Naive thymus-derived CD4-positive, alpha-beta T cell (primary cell): ENCODE results near the gene FILIP1L. TPM values are rescaled to one million over a fixed set of nuclear protein-coding genes. Genes with fewer than 3 reads are reported as not detected.
A peak's percentile ranks its signal among the peaks of the same experiment; 100 is the strongest.

Experiments used
- ATAC-seq: fragments of 150-1000 bp; cut with Tn5 transposase; 2 replicates; pipeline ENCODE4 v1.10.0; 2021; ENCODE audit warnings: mild to moderate bottlenecking, moderate library complexity
- CTCF ChIA-PET: fragments of 350-600 bp; sonication (Branson Sonifier 250); formaldehyde crosslinking; loops from one replicate; lab custom pipeline; 2021; ENCODE audit warnings: antibody characterized with exemption; lab: Charles Lee
- POLR2A ChIA-PET: fragments of 350-600 bp; sonication (Branson Sonifier 250); formaldehyde crosslinking; loops from one replicate; lab custom pipeline; 2021; ENCODE audit warnings: antibody characterized with exemption, inconsistent platforms; lab: Charles Lee
- DNase-seq, 9 donors: peaks; one replicate each; pipeline versions ENCODE4 v3.0.0 to v3.0.0-alpha.2; 2020 to 2022; ENCODE audit warnings: mixed read lengths in 1 of 9
- H3K27ac ChIP-seq: one replicate; pipeline ENCODE4 v1.7.0; 2013; ENCODE audit warnings: mild to moderate bottlenecking, low read depth, low read length, moderate library complexity
- H3K27me3 ChIP-seq, 2 donors: one replicate each; pipeline ENCODE4 v1.7.0; 2013; ENCODE audit warnings: low read length in 2 of 2, mild to moderate bottlenecking in 2 of 2, moderate library complexity in 2 of 2; ENCODE audit not compliant: control insufficient read depth in 2 of 2, insufficient read depth in 2 of 2
- H3K36me3 ChIP-seq, 3 experiments: 1 replicate in 2 of 3; 2 replicates in 1 of 3; pipeline ENCODE4 v1.7.0; 2013; ENCODE audit warnings: low read length in 3 of 3, mild to moderate bottlenecking in 3 of 3, moderate library complexity in 1 of 3; ENCODE audit not compliant: insufficient read depth in 3 of 3, control insufficient read depth in 2 of 3
- H3K4me1 ChIP-seq, 2 donors: one replicate each; pipeline ENCODE4 v1.7.0; 2013; ENCODE audit warnings: low read length in 2 of 2, mild to moderate bottlenecking in 2 of 2, moderate library complexity in 1 of 2; ENCODE audit not compliant: control insufficient read depth in 2 of 2, insufficient read depth in 2 of 2
- H3K4me3 ChIP-seq: 2 replicates; pipeline ENCODE4 v1.7.0; 2013; ENCODE audit warnings: mild to moderate bottlenecking, low read length
- H3K9me3 ChIP-seq, 3 experiments: 1 replicate in 2 of 3; 2 replicates in 1 of 3; pipeline ENCODE4 v1.7.0; 2013; ENCODE audit warnings: low read length in 3 of 3; ENCODE audit not compliant: control insufficient read depth in 2 of 3
- H3K27ac Mint-ChIP-seq, 9 donors: one replicate each; pipeline ENCODE4 v1.8.0; 2020 to 2022; ENCODE audit warnings: mixed read lengths in 9 of 9, mild to moderate bottlenecking in 8 of 9, moderate library complexity in 5 of 9, inconsistent platforms in 2 of 9
- H3K27me3 Mint-ChIP-seq, 5 donors: one replicate each; pipeline ENCODE4 v1.8.0; 2021 to 2022; ENCODE audit warnings: mixed read lengths in 5 of 5, mild to moderate bottlenecking in 1 of 5
- H3K36me3 Mint-ChIP-seq, 5 donors: one replicate each; pipeline ENCODE4 v1.8.0; 2020 to 2022; ENCODE audit warnings: mixed read lengths in 5 of 5, mild to moderate bottlenecking in 3 of 5, inconsistent platforms in 1 of 5
- H3K4me1 Mint-ChIP-seq, 7 donors: one replicate each; pipeline ENCODE4 v1.8.0; 2020 to 2022; ENCODE audit warnings: mixed read lengths in 7 of 7, mild to moderate bottlenecking in 3 of 7, inconsistent platforms in 1 of 7
- H3K4me3 Mint-ChIP-seq, 10 donors: one replicate each; pipeline ENCODE4 v1.8.0; 2020 to 2022; ENCODE audit warnings: mild to moderate bottlenecking in 10 of 10, mixed read lengths in 10 of 10, moderate library complexity in 6 of 10, inconsistent platforms in 2 of 10
- H3K9me3 Mint-ChIP-seq, 11 donors: one replicate each; pipeline ENCODE4 v1.8.0; 2020 to 2022; ENCODE audit warnings: mixed read lengths in 11 of 11, mild to moderate bottlenecking in 4 of 11, inconsistent platforms in 1 of 11, moderate library complexity in 1 of 11
- intact Hi-C, 2 donors: fragments of 100-400 bp; cut with micrococcal nuclease; formaldehyde crosslinking; loops; one replicate each; pipeline ENCODE4 v1.15.1; 2023
- polyA plus RNA-seq, 2 donors: library from polyadenylated mRNA; unstranded; fragments of 300-500 nt; fragmentation: Illumina TruSeq; gene quantifications; one replicate each; pipeline ENCODE4 v1.2.3, GENCODE V29; 2021
- total RNA-seq, 6 experiments: library from RNA in 5 of 6; stranded (reverse) in 5 of 6; gene quantifications; 1 replicate in 5 of 6; 2 replicates in 1 of 6; pipeline ENCODE4 v1.2.3 and lab custom pipeline; 2021 to 2026

The FILIP1L gene
- total and polyA plus RNA-seq, 7 experiments from 2014 or later, result 0.13 to 6.7 (median 0.39) TPM; not detected in 2

DNA sequence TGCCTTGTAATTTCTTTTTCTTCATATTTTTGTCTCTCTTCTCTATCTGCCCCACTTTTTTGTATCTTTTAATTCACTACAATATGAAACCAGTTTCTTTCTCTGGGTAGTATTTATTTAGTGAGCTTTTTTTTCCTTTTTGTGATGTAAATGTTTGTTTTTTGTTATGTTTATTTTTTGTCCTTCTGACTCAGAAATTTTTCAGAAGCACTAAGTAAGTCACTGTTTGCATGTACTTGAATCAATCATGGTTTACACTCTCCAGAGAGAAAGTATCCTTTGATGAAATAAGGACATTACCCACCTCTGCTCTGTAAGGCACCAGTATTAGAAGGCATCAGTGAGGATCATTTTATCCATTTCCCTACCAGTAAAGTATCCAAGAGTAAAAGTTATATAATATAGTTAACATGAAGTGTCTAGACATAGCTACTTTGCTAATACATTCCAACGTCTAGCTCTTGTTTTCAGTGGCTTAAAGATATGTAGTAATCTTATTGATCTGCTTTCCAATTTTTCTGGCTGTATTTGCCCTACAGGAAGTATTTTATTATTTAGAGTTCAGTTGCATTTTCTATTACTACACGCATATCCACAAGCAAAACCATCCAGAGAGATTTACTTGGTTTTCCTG is 25.4 kb downstream of the FILIP1L start:
- Mint-ChIP-seq H3K27me3 (peaks cover 0 to 3% (median 0%) of the 10 kb centered on the region in 5 donors), H3K4me1 (peaks cover 0 to 39% (median 0%) of the 10 kb centered on the region in 7 donors), H3K4me3 (peak overlapping the region in 1 of 10 donors; percentile 19), H3K36me3 (peaks cover 0 to 10% (median 3%) of the 10 kb centered on the region in 5 donors), H3K27ac (peak overlapping the region in 1 of 9 donors; percentile 74), H3K9me3 (no peaks in the 10 kb centered on the region)
- no peaks in the 10 kb centered on the region for H3K9me3 ChIP-seq
- POLR2A ChIA-PET, result no interaction called here
- H3K36me3 ChIP-seq, result no peaks in the 10 kb centered on the region
- no peaks in the 10 kb centered on the region for H3K4me1 ChIP-seq
- DNase-seq, result no peak
- no peaks in the 10 kb centered on the region for H3K27me3 ChIP-seq
- H3K4me3 ChIP-seq, result no peak overlapping the region
- intact Hi-C loops, result loop anchor here in 1 of 2 donors (5.0 kb wide), 1 partner anchor 123 kb away; no protein-coding TSS in a partner anchor
- no peak for ATAC-seq
- CTCF ChIA-PET, result interaction anchor here (0.6 kb wide), 1 partner anchor 86 kb away, joined by 4 read pairs; no protein-coding TSS in a partner anchor
- H3K27ac ChIP-seq, result no peak overlapping the region

GRCh38 chr3:100087198-100087597 is 27.1 kb downstream of the FILIP1L start:
- intact Hi-C loops, result loop anchor here in 1 of 2 donors (1.0 to 5.0 kb wide), 2 partner anchors 15 to 125 kb away; no protein-coding TSS in a partner anchor
- no peak overlapping the region for H3K4me3 ChIP-seq
- no peaks in the 10 kb centered on the region for H3K4me1 ChIP-seq
- Mint-ChIP-seq H3K4me3 (no peak overlapping the region), H3K27me3 (peaks cover 0 to 3% (median 0%) of the 10 kb centered on the region in 5 donors), H3K9me3 (no peaks in the 10 kb centered on the region), H3K36me3 (peaks cover 0 to 15% (median 7%) of the 10 kb centered on the region in 5 donors), H3K4me1 (peaks cover 0 to 49% (median 0%) of the 10 kb centered on the region in 7 donors), H3K27ac (peak overlapping the region in 1 of 9 donors; percentile 54)
- H3K27me3 ChIP-seq, result no peaks in the 10 kb centered on the region
- CTCF ChIA-PET, result no interaction called here
- POLR2A ChIA-PET, result no interaction called here
- ATAC-seq (peak; percentile 27), DNase-seq (no peak)
- H3K27ac ChIP-seq, result no peak overlapping the region
- H3K9me3 ChIP-seq, result no peaks in the 10 kb centered on the region
- no peaks in the 10 kb centered on the region for H3K36me3 ChIP-seq

DNA sequence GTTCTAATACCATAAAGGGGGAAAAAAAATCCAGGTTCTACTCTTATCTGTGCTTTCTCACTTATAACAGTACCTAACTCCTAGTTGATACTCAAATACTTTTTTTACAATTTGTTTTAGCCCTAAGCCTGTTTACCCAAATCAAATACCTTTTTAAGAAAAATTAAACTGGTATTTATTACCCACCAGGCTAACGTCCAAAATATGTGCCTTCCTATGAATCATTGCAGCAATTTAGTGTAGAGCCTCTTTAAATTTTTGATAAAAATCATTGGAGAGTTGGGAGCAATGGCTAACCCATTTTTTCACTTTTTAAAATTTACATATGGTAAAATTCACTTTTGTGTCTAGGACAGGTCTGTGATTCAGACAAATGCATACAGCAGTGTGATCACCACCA is 27.9 kb downstream of the FILIP1L start:
- no peak overlapping the region for H3K27ac ChIP-seq
- ChIA-PET POLR2A (no interaction called here), CTCF (no interaction called here)
- H3K27me3 ChIP-seq, result no peaks in the 10 kb centered on the region
- H3K9me3 Mint-ChIP-seq, result no peaks in the 10 kb centered on the region
- H3K4me3 ChIP-seq, result no peak overlapping the region
- no peaks in the 10 kb centered on the region for H3K4me1 ChIP-seq
- H3K4me3 Mint-ChIP-seq, result no peak overlapping the region
- ATAC-seq, result no peak
- no peaks in the 10 kb centered on the region for H3K36me3 ChIP-seq
- H3K27me3 Mint-ChIP-seq, result peaks cover 0 to 3% (median 0%) of the 10 kb centered on the region in 5 donors
- intact Hi-C loops, result loop anchor here in 1 of 2 donors (5.0 kb wide), 1 partner anchor 126 kb away; no protein-coding TSS in a partner anchor
- no peaks in the 10 kb centered on the region for H3K9me3 ChIP-seq
- DNase-seq, result no peak
- no peak overlapping the region for H3K27ac Mint-ChIP-seq
- peaks cover 0 to 16% (median 8%) of the 10 kb centered on the region in 5 donors for H3K36me3 Mint-ChIP-seq
- peaks cover 0 to 53% (median 0%) of the 10 kb centered on the region in 7 donors for H3K4me1 Mint-ChIP-seq

DNA sequence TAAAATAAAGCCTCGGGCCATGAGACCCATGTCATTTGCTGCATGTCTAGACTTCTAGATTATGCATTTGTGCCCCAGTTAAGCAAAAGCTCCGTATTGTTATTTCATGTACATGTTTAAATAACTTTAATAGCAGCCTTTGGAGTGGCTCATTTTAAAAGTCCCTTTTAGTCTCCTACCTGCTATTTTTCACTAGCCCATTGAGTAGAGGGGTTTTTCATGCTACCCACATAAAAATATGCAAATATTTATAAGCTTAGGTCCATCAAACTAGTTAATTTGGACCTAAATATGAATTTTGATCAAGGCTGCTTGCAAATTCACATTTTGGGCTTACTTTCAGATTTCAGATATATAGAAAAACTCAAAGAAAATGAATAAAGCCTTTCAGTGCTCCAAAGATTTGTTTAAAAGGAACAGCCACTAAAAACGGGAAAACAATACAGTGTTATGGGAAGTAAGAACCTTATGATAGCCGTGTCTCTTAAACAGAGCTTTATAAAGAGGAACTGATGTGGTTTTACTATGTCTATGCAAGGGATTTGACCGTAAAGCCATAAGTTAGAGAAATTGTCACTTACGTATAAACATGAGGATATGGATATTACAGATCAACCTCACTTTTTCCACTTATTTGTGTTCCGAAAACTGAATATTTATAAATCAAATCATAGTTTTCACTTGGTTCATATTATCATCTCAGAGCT is 30.0 kb downstream of the FILIP1L start:
- Mint-ChIP-seq H3K36me3 (peaks cover 0 to 24% (median 12%) of the 10 kb centered on the region in 5 donors), H3K4me3 (no peak overlapping the region), H3K27ac (no peak overlapping the region), H3K9me3 (no peaks in the 10 kb centered on the region), H3K27me3 (peaks cover 0 to 3% (median 0%) of the 10 kb centered on the region in 5 donors), H3K4me1 (peaks cover 0 to 38% (median 0%) of the 10 kb centered on the region in 7 donors)
- Histone ChIP-seq H3K27me3 (no peaks in the 10 kb centered on the region), H3K36me3 (no peaks in the 10 kb centered on the region), H3K9me3 (no peaks in the 10 kb centered on the region), H3K27ac (no peak overlapping the region), H3K4me3 (no peak overlapping the region), H3K4me1 (no peaks in the 10 kb centered on the region)
- ChIA-PET CTCF (interaction anchor here (0.6 kb wide), 1 partner anchor 593 kb away, joined by 4 read pairs; no protein-coding TSS in a partner anchor), POLR2A (no interaction called here)
- intact Hi-C loops, result no loop called here
- ATAC-seq (peak; percentile 60), DNase-seq (no peak)

- peaks cover 0 to 24% (median 8%) of the 10 kb centered on the region in 5 donors for H3K36me3 Mint-ChIP-seq
- H3K27me3 ChIP-seq, result no peaks in the 10 kb centered on the region
- ChIA-PET CTCF (no interaction called here), POLR2A (no interaction called here)
- H3K4me3 ChIP-seq, result no peak overlapping the region
- H3K4me1 ChIP-seq, result no peaks in the 10 kb centered on the region
- H3K27ac ChIP-seq, result no peak overlapping the region
- H3K4me1 Mint-ChIP-seq, result peaks cover 0 to 31% (median 0%) of the 10 kb centered on the region in 7 donors
- no peaks in the 10 kb centered on the region for H3K9me3 ChIP-seq
- no peak overlapping the region for H3K4me3 Mint-ChIP-seq
- intact Hi-C loops, result no loop called here
- H3K27me3 Mint-ChIP-seq, result peaks cover 0 to 3% (median 0%) of the 10 kb centered on the region in 5 donors
- DNase-seq (no peak), ATAC-seq (no peak)
- H3K27ac Mint-ChIP-seq, result no peak overlapping the region
- H3K9me3 Mint-ChIP-seq, result no peaks in the 10 kb centered on the region
- no peaks in the 10 kb centered on the region for H3K36me3 ChIP-seq
These were observed 31.1 kb downstream of the FILIP1L start for GRCh38 chr3:100083209-100083608.

DNA sequence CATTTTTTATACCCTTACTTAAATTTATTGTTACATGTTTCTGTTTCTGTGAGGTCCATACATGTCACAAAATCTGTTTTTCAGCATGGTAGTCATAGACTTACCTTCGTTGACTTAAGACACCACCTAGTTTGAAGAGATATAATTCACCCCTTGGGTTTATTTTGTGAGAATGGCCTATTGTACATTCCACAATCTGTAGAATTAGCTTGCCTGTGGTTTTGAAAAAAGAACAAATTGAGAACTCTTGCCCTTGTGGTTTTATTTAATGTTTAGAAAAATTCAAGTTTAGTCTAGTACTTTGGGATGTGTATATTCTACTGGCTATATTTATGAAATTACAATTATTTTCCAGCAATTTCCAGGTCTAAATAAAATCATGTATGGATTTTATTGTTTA is 31.6 kb downstream of the FILIP1L start:
- Mint-ChIP-seq H3K9me3 (no peaks in the 10 kb centered on the region), H3K4me1 (peaks cover 0 to 29% (median 0%) of the 10 kb centered on the region in 7 donors), H3K36me3 (peaks cover 0 to 24% (median 8%) of the 10 kb centered on the region in 5 donors), H3K27me3 (peaks cover 0 to 3% (median 0%) of the 10 kb centered on the region in 5 donors), H3K4me3 (no peak overlapping the region), H3K27ac (no peak overlapping the region)
- DNase-seq (no peak), ATAC-seq (no peak)
- intact Hi-C loops, result no loop called here
- no peak overlapping the region for H3K27ac ChIP-seq
- H3K36me3 ChIP-seq, result no peaks in the 10 kb centered on the region
- POLR2A ChIA-PET, result no interaction called here
- H3K4me1 ChIP-seq, result no peaks in the 10 kb centered on the region
- H3K4me3 ChIP-seq, result no peak overlapping the region
- H3K9me3 ChIP-seq, result no peaks in the 10 kb centered on the region
- no peaks in the 10 kb centered on the region for H3K27me3 ChIP-seq
- CTCF ChIA-PET, result no interaction called here
